Smooth muscle cell of the brain vasculature (primary cell): Measurements from ENCODE around the gene ABCB11.
"Not testable (repeated sequence)": the region's sequence is repeated elsewhere in the genome, so short reads cannot be mapped to it uniquely, and the experiment has no call there.

Source experiments
- DNase-seq: peaks from one replicate; pipeline ENCODE4 v3.0.0-alpha.2; 2012; ENCODE audit warnings: low read depth, low spot score

ABCB11 gene

DNA sequence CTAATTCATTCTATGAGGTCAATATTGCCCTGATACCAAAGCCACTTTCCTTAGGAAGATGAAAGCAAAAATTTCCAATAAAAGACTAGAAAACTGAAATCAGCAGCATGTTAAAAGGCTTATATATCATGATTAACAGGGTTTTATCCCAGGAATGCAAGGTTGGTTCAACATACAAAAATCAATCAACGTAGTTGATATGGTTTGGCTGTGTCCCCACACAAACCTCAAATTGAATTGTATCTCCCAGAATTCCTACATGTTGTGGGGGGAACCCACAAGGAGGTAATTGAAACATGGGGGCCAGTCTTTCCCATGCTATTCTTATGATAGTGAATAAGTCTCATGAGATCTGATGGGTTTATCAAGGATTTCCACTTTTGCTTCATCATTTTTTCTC, 11.7 kb upstream of the ABCB11 start:
- DNase-seq: no peak

DNA sequence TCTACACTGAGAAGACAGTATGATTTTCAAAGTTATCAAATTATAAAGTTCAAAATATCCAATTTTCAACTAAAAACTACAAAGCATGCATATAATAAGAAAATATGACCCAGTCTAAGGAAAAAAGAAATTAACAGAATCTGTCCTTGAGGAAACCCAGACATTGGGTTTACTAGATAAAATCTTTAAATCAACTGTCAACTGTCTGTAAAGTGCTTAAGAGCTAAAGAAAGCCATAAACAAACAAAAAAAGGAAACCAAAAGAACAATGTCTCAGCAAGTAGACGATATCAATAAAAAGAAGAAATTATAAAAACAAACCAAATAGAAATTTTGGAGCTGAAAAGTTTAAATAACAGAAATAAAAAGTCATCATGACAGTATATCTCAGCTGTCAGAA, 10.5 kb upstream of the ABCB11 start:
- no peak for DNase-seq

DNA sequence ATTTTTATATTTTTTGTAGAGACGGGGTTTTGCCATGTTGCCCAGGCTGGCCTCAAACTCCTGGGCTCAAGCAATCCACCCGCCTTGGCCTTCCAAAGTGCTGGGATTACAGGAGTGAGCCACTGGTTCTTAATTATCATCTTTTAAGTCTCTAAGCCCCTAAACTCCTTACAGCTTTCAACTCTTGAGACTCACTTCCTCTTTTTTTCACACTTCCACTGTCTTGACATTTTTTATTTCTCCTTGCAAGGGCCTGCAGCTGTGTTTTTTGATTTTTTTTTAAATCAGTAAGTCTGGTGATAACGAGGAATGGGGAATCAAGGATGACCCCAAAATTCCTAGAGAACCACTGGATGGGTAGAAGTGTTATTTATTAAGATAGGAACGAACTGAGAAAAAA, 8.6 kb upstream of the ABCB11 start:
- DNase-seq: no peak

GRCh38 chr2:169038338-169038757, 7.2 kb upstream of the ABCB11 start:
- DNase-seq: no peak

GRCh38 chr2:169036736-169037440, 5.8 kb upstream of the ABCB11 start:
- DNase-seq: no peak

DNA sequence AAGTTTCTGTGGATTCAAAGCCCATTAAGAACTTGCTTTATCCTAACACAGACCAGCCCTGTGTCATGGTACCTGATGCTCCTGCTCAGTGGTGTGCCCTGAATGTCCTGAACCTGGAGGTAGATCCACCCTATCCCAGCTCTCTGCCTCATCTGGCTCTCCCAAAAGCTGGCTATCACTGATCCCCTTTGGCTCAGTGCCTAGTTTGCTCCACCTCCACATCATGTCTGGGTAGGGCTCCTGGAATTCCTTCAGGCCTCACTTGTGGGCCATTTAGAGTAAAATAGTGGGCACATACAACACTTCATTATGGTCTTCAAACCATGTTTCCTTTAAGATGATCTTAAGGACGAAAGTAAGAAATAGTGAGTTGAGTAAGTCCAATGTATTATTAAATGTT, 4.8 kb upstream of the ABCB11 start:
- DNase-seq: no peak

GRCh38 chr2:169034984-169035544, 3.9 kb upstream of the ABCB11 start:
- DNase-seq: no peak

GRCh38 chr2:169034256-169034655, 3.1 kb upstream of the ABCB11 start:
- no peak for DNase-seq

DNA sequence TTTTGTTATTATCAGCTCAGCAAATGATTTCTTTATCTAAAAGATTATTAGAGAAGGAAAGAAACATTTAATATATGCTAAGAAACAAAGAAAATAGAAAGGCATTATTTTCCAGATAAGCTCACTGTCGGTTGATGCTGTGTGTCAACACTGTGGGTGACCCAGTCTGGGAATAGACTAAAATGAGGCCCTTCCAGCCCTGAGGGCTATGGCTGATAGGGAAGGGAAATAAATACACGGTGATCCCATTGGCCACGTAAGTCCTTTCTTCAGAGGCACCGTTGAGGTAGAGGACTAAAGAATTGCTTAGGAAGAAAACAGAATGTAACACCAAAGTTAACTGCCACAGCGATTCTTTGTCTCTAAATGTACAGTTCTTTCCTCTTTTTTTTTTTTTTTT, 1.8 kb downstream of the ABCB11 start:
- no peak for DNase-seq

- no peak for DNase-seq
These were observed 3.9 kb downstream of the ABCB11 start for GRCh38 chr2:169027234-169027633.

DNA sequence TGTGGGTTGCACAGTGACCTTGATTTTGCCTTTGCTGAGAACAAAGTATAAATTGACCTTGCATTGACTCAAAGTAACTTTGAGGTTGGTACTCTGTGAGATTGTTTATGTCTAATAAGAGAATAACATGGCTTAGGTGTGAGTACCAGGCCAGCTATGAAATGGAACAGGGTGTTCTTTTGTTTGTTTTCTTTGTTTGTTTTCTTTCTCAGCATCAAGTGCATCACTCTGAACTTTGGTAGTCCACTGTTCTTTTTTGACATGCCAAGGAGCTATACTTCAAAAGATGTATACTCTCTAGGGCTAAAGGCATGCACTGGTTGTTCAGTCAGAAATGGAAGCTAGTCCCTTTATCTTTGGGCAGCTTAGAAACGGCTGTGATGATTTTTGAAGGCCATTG, 5.1 kb downstream of the ABCB11 start:
- DNase-seq: no peak

- DNase-seq: no peak
These were observed 8.0 kb downstream of the ABCB11 start for GRCh38 chr2:169023161-169023560.

GRCh38 chr2:169018390-169018789, 12.7 kb downstream of the ABCB11 start:
- DNase-seq: no peak

- DNase-seq: no peak
These were observed 15.2 kb downstream of the ABCB11 start for GRCh38 chr2:169015943-169016342.

DNA sequence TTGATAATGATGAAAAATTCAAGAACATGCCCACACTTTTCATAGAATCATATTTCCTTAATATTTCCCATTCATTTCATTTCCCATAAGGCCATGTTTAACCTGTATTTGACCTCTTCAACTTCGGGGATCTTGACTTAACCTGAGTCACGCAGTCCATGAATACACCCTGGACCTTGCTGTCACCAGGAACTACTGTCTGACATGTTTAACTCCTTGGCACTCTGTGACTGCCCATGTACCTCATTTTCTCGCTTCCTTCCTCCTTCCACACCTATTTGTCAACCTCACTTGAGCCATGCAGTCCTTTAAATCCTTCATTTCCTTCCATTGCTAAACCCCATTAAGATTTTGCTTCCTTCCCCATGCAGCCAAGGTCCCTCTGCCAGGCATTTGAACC, 16.3 kb downstream of the ABCB11 start:
- DNase-seq: no peak

DNA sequence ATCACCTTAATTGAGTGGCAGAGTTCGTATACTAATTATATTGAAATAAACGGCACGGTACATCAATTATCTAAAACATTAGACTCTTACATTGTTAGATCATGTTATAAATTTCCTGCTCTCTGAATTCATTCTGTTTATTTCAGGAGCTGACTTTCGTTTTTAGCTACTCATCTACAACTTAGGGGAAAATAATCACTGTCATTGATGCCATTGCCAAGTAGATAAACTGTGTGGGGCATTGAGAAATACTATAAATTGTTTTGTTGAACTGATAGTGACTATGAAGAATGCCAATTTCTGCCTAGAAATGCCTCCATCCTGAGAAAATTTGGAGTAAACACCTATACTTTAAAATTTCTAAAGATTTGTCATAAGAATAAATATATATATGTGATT, 17.5 kb downstream of the ABCB11 start:
- no peak for DNase-seq

GRCh38 chr2:169012812-169013627, 18.1 kb downstream of the ABCB11 start:
- DNase-seq: no peak

DNA sequence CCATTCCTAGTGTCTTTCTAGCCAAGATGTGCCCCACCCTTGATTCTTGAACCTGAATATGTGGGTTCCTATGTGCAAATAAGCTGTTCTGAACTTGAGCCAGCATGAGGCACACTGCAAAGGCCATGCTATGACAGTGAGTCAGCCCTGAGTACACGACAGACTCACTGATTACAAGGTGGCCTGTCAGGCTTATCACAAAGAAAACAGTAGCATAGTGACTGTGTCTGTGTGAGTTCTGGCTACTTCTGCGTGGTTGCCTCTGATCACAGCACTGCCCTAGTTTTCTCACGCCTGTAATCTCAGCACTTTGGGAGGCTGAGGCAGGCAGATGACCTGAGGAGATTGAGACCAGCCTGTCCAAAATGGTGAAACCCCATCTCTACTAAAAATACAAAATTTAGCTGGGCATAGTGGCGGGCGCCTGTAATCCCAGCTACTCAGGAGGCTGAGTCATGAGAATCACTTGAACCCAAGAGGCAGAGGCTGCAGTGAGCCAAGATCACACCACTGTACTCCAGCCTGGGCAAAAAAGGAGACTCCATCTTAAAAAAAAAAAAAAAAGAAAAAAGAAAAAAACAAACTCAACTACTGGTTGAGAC, 18.8 kb downstream of the ABCB11 start:
- not testable (repeated sequence) for DNase-seq

GRCh38 chr2:169011698-169012097, 19.4 kb downstream of the ABCB11 start:
- DNase-seq: no peak

GRCh38 chr2:169010633-169011460, 20.3 kb downstream of the ABCB11 start:
- no peak for DNase-seq

DNA sequence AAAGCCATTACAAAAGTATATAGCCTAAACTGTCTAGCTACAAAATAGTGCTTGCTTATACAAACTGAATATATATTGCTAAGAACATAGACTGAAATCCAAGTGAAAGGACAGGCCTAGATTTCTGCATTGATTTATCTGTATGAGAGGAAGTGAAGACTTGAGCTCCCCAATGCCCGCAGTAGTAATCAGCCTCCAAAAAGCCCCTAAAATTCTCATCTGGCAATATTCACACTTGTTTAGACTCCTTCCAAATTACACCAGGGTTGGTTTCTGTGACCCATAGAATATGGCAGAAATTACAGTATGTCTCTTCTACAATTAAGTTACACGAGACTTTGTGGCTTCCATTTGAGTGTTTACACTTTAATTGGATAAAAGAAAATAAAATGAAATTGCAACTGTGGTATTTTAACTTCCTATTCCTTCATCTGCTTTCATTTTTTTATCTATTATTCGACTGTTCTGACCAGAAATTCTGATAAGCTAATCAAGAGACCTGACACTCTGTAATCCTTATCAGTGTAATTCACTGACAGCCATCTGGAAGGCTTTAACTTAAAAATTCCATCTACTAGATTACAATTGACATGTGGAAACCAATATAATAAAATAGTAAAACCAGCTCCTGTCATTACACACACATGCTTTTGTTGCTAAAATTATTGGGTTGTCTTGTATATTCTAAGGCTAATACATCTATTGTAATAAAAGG, 21.1 kb downstream of the ABCB11 start:
- no peak for DNase-seq
